Measurements from ENCODE around the gene ATP6AP1.
A peak's percentile ranks its signal among the peaks of the same experiment; 100 is the strongest.
"Not testable (repeated sequence)": the region's sequence is repeated elsewhere in the genome, so short reads cannot be mapped to it uniquely, and the experiment has no call there.

ATP6AP1 gene, protein sequence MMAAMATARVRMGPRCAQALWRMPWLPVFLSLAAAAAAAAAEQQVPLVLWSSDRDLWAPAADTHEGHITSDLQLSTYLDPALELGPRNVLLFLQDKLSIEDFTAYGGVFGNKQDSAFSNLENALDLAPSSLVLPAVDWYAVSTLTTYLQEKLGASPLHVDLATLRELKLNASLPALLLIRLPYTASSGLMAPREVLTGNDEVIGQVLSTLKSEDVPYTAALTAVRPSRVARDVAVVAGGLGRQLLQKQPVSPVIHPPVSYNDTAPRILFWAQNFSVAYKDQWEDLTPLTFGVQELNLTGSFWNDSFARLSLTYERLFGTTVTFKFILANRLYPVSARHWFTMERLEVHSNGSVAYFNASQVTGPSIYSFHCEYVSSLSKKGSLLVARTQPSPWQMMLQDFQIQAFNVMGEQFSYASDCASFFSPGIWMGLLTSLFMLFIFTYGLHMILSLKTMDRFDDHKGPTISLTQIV

DNA sequence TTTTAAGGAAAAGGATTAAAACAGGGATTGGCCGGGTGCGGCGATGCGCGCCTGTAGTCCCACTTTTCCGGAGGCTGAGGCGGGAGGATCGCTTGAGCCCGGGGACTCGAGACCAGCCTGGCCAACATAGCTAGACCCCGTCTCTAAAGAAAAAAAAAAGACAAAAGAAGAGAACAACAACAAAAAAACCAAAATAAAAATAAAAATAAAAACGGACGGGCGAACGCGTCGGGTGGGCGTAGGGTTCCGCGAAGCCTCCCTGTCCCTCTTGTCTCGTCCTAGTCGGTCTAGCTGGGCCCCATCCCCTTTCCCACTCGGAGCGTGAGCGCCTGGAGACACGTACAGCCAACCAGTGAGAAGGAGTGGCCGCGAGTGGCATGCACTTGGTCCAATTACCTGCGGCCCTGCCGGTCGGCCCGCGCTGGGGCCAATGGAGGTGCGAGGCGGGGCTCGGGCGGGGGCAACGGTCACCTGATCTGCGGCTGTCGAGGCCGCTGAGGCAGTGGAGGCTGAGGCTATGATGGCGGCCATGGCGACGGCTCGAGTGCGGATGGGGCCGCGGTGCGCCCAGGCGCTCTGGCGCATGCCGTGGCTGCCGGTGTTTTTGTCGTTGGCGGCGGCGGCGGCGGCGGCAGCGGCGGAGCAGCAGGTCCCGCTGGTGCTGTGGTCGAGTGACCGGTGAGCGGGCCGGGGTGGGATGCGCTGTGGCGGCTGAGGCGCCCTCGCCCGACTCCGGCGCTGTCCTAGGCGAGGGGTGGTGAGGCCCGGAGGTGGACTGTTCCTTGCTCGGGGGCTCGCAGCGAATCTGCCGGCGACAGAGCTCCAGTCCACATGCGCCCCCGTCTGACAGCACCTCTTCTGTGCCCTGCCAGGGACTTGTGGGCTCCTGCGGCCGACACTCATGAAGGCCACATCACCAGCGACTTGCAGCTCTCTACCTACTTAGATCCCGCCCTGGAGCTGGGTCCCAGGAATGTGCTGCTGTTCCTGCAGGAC, at the start of gene ATP6AP1:
TSS of gene ATP6AP1 (plus strand) at position 502 of the 996 bp plus-strand sequence. CDS start at position 518, 16 bp downstream.
- DNase-seq: peak; percentile 87 to 92

DNA sequence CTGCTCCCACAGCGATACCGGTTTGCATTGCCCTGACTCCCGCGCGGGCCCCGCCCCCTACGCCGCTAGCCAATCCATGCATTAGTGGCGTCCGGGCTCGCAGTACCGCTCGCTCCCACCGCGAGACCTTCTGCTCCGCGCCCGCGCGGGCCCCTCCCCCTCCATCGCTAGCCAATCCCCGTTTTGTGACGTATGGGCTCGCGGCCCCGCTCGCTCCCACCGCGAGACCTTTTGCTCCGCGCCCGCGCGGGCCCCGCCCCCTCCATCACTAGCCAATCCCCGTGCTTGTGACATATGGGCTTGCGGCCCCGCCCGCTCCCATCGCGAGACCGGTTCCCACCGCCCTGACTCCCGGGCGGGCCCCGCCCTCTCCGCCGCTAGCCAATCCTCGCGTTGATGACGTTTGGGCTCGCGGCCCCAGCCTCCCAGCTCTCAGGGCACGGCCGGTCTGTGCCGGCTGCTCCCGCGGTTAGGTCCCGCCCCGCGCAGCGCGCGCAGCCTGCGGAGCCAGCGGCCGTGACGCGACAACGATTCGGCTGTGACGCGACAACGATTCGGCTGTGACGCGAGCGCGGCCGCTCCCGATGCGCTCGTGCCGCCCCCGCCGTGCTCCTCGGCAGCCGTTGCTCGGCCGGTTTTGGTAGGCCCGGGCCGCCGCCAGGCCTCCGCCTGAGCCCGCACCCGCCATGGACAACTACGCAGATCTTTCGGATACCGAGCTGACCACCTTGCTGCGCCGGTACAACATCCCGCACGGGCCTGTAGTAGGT, 49.5 kb upstream of the ATP6AP1 start, which contains the start of gene EMD:
TSS of gene EMD (plus strand) at position 497 of the 770 bp plus-strand sequence. CDS start at position 687, 190 bp downstream.
- DNase-seq: peak; percentile 92 to 94

DNA sequence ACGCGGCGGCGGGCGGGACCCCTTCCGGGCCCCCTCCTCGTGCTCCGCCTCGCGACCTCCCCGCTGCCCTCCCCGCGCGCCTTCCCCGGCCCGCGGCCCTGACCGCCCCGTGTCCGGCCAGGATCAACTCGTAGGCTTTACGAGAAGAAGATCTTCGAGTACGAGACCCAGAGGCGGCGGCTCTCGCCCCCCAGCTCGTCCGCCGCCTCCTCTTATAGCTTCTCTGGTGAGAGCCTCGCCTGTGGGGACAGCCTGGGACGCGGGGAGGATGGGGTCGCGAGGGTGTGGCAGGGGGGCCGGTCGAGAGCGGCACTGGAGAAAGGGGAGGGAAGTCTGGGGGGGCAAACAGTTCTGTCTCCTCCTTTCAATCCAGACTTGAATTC, 48.9 kb upstream of the ATP6AP1 start:
- DNase-seq: no peak

DNA sequence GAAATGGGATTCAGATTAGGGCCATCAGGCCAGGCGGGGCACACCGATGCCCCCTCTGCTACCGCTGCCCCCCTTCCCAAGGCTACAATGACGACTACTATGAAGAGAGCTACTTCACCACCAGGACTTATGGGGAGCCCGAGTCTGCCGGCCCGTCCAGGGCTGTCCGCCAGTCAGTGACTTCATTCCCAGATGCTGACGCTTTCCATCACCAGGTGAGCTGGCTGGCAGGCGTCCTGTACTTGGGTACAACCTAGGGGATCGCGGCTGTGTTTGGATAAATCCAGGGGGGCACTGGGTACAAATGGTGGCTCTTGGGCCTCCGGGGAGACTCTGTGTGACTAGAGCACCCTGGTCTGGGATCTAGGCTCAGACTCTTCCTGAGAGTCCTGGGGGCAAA, 48.3 kb upstream of the ATP6AP1 start:
- no peak for DNase-seq

DNA sequence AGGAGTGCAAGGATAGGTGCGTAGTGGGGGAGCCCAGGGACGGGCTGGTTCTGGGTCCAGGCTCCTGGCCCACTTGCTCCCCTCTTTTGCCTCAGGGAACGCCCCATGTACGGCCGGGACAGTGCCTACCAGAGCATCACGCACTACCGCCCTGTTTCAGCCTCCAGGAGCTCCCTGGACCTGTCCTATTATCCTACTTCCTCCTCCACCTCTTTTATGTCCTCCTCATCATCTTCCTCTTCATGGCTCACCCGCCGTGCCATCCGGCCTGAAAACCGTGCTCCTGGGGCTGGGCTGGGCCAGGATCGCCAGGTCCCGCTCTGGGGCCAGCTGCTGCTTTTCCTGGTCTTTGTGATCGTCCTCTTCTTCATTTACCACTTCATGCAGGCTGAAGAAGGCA, 47.7 kb upstream of the ATP6AP1 start:
- no peak for DNase-seq

DNA sequence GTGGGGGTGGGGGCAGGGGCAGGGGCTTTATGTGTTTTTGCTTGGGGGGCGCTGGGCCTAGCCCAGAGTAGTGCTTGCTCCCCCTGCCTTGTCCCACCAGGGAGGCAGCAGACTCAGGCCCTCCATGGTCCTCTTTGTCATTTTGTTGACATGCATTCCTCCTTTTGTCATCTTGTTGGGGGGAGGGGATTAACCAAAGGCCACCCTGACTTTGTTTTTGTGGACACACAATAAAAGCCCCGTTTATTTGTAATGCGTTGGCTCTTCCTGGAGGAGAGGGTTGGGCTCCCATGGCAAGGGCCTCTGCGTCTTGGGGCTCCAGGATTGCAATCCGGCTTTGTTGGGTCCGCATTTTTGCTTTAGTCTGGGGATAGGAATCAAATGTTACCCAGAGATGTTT, 47.2 kb upstream of the ATP6AP1 start:
- no peak for DNase-seq

DNA sequence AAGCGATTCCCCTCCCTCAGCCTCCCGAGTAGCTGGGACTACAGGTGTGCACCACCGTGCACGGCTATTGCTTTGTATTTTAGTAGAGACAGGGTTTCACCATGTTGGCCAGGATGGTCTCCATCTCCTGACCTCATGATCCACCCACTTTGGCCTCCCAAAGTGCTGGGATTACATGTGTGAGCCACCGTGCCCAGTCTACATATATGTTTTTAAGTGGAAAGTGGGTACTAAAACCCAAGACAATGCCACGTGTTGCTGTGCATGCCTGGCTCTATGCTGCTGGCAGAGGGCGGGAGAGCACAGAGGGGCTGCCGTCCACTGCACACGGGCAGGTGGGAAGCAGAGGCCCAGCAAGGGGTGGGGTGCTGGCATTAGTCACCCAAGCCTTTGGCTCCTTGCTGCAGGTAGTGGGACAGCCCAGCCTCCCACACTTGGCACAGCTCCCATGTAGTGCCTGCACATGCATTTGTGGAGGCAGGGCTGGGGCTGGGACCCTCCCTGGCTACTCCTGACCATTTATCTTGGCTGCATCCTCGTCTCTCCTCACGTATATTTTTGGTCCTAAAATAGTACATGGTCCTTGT, 45.9 kb upstream of the ATP6AP1 start:
- no peak for DNase-seq

DNA sequence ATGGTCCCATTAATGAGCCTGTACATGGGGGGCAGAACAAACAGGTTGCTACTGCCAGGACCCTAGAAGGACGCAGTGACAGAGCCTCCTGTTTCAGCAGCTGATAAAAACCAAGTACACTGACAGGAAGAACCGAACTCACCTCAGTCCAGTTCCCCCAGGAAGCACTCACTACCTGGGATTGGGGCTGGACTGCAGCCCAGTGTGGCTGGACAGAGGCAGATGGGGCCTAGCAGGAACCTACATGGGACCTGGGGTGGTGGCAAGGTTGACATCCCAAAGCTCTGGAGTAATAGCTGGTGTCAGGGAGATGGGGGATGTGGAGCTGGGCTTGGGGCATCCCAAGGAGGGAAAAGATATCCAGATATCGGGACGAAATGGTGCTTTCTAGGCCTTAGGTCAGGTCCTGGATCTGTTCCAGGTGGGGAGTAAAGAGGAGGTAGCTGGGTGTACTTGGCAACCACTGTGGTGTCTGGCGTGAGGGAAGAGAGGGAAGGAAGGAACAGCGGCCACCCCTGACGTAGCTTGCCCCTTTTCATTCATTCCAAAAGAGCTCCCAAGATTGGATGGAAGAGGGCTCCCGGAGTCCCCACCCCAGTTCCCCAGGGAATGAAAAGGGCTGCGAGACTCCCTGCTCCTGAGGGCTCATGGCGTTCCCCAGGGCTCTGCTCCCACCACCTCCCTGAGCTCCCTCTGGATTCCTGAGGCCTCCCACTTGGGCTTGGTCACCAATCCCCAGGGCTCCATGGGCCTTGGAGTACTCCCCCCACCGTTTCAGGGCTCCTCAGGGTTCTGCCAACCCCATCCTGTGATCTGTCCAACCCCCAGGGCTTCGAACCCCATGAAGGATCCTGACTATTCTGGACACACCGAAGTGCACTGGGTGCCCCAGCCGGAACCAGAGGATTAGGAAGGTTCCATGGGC, 44.9 kb upstream of the ATP6AP1 start:
- no peak for DNase-seq

DNA sequence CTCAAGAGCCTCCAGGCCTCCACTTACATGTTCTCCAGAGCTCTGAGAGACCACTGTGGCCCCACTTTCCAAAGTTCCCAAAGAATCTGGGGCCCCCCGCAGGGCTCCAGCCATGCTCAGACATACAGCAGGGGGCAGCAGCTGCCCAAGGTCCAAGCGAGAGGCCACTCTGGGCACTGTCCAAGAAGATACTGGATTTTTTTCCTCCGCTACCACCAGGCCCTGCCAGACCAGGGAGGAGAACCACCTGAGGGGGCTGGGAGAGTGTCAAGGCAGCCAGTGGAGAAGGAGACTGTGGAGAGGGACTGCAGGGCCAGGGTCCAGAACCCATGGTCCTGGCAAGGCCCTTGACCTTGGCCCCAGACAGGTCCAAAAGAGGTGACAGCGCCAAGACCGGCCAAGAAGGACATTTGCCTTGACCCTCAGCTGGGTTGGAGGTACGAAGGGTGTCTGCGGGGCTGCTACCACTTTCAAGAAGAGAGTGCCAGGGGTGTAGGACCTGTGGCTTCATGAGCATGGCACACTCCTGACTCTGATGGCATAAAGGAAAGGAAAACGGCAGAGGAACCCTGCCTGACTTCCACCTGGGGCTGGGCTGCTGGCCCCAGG, 44.1 kb upstream of the ATP6AP1 start:
- peak in 1 of 2 donors; percentile 1 for DNase-seq

DNA sequence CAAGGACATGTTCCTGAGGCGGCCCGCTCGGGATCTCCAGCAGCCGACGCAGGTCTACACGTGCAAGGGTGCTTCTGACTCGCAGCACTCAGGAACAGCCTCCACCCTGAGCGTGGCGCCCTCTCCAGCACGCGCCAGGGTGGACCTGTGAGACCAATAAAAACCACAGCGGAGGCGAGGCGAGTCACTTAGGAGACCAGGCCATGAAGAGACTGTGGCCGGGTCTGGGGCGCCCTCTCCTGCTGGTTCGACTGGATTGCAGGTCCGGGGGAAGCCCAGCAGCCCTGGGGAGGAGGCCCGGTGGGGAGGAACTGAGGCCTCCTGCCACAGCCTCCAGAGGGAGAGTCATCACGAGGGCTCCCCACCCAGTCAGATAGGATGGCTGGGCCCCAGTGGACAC, 40.4 kb upstream of the ATP6AP1 start:
- DNase-seq: not testable (repeated sequence)

DNA sequence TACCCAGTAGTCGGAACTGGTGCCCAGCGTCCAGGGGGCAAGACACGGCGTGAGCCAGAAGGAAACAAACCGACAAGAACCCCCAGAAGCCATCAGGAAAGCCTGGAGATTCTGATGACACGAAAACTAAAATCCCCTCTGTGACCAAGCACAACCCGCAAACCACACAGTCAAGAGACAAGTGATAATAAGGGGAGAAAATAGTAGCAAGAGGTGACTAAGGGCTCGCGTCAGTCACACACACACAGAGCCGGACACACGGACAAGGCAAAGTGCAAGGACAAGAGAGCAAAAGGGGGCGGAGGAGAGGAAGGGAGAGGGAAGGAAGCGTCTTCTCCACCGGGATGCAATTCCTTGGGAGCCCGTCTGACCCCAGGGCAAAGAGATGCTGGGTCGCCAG, 39.8 kb upstream of the ATP6AP1 start:
- DNase-seq: not testable (repeated sequence)

DNA sequence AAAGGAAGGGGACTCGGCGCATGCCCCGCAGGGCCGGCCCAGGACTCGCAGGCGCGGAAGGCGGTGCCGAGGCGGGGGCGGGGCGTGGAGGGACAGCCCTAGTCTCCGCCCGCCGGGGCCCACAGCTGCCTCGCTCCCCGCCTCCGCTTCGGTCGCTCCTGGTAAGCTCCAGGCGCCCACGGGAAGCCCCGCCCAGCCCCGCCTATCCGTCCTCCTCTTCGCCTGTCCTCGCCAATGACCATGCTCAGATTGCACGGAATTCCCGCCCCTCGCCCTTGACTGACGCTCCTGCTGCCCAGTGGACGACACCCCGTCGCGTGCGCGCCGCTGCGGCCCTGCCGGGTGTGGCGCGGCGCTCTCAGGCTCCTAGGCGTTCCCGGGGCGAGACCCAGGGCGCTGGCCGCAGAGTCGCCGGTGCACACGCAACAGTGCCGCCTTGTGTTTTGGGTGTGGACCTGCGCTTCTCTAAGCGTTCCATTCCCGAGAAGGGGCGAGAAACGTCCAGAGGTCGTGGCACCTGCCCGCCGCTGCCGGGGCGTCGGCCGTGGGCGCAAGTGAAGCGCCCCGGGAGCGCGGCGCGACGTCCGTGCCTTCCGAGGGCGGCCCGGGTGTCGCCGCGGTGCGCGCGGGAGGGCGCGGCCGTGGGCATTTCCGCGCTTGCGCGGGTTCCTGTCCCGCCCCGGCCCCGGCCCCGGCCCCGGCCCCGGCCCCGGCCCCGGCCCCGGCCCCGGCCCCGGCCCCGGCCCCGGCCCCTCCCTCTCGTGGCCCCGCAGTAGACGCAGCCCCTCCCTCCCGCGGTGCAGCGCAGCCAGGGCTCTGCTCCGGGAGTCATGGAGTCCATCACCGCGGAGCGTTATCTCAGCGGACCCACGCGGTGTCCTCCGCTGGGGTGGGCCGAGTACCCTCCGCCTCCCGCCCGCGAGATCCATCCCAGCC, 38.4 kb upstream of the ATP6AP1 start:
- not testable (repeated sequence) for DNase-seq

DNA sequence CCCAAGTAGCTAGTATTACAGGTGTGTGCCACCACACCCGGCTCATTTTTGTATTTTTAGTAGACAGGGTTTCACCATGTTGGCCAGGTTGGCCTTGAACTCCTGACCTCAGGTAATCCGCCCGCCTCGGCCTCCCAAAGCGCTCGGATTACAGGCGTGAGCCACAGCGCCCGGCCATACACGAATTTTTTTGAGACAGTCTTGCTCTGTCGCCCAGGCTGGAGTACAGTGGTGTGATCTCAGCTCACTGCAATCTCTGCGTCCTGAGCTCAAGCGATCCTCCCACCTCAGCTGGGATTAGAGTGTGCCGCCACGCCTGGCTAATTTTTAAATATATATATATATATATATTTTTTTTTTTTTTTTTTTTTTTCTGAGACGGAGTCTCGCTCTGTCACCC, 32.1 kb upstream of the ATP6AP1 start:
- DNase-seq: not testable (repeated sequence)

DNA sequence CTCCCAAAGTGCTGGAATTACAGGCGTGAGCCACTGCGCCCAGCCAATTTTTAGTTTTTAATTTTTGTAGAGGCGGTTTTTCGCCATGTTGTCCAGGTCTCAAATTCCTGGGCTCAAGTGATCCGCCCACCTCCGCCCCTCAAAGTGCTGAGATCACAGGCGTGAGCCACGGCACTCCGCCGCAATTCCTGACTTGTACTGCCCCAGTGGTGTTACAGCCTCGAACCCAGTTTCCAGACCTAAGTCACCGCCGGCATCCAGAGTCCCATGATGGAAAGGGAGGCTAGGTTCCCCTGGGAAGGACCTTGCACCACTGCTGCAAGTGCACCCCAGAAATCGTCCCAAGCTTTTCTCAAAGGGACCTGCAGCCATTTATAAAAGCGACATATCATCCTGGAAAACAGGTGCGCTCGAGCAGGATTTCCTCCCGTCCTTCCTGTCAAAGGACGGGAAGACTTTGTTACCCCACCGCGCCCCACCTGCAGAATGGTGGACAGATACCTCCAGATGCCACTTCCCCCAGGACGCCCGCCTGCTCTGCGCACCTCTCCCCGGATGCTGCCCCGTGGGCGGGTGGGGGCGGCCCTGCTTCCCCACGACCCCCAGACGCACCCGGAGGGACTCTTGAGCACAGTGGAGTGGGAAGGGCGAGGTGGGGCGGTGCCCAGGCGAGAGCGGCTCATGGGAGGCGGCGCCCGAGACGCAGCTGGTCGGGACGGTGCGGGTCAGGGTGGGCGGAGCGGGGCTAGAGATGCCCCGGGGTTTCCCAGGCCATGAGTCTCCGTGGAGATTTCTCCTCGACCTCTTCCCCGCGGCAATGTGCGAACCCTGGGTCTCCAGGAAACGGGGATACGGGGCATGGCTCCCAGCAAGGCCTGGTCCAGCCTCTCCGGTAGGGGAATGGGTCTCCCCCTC, 31.2 kb upstream of the ATP6AP1 start:
- DNase-seq: peak; percentile 63 to 75

DNA sequence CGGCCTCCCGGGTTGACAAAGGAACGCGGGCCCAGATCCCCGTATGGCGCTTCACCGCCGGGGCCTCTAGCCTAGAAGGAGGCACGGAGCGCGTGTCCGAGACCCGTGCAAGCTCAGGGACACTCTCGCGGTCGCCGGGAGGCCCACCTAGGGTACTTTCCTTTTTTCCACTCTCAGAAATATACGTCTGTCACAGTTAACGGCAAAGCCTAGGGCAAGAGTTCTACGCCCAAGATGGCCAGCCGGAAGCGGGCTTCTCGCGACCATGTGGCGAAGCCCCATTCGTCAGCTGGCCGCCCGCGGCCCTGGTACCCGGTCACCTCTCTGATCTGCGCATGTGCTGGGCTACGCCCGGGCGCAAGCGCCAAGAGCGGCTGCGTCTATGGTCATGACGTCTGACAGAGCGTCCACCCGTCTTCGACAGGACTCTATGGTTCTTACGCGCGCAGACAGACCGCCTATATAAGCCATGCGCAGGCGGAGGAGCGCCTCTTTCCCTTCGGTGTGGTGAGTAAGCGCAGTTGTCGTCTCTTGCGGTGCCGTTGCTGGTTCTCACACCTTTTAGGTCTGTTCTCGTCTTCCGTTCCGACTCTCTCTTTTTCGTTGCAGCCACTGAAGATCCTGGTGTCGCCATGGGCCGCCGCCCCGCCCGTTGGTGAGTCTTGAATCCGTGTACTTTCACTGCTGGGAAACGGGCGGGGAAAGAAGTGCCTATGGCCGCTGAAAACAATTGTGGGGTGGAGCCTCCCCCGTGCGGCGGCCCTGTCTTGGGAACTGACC, 30.4 kb upstream of the ATP6AP1 start, which contains the start of gene RPL10:
TSS of gene RPL10 (plus strand) at position 490 of the 780 bp plus-strand sequence. CDS start at position 633, 143 bp downstream.
- peak; percentile 89 to 93 for DNase-seq

DNA sequence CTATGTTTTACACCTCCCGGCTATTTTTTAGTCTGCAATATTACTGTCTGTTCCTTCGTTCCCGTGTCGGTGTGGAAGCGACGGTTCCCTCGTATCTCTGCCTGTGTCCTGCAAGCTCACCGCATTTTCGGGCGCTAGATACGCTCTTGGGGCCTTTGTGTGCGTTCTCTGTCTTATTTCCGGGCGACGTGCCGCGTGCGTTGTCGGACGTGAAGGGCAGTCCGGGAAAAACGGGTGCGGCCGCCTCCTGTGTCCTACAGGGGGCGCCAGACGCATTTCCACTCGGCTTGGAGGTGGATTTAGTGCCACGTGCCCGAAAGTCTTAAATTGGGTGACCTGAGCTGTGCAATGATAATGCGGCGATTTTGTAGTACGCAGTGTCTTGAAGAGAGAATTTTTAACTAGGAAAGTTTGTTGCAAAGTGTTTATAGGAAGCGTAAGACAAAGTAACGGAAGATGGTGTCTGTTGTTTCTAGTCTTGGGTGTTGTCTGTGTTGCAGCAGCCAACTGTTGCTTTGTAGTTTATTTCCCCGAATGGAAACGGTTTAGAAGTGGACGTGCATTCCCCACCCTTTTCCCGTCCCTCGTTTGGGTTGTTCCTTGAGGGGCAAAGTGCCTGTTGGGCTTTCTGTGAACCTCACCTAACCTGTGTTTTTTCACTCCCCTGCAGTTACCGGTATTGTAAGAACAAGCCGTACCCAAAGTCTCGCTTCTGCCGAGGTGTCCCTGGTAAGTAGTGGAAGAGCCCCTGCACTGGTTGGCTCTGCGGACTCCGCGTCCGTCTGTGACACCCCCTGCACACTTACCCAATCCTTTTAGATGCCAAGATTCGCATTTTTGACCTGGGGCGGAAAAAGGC, 29.6 kb upstream of the ATP6AP1 start:
- DNase-seq: peak; percentile 66 to 81
